Dermis microvascular lymphatic vessel endothelial cell (primary cell): Measurements from ENCODE around the gene VSIG4. TPM values are rescaled to one million over a fixed set of nuclear protein-coding genes. Genes with fewer than 3 reads are reported as not detected.
"Not testable (repeated sequence)": the region's sequence is repeated elsewhere in the genome, so short reads cannot be mapped to it uniquely, and the experiment has no call there.

Experiments
- DNase-seq, 2 donors: peaks; one replicate each; pipeline versions ENCODE4 v3.0.0 to v3.0.0-alpha.2; 2010; ENCODE audit warnings: low read depth in 2 of 2
- total RNA-seq: library from RNA; depleted of rRNA; stranded (reverse); fragments of >200 nt; gene quantifications from 2 replicates; pipeline ENCODE4 v1.2.1, GENCODE V29; 2014

Gene VSIG4
- total RNA-seq = not detected in 2 replicates

GRCh38 chrX:66039944-66040343 is at the start of gene VSIG4:
Gene VSIG4, minus strand, starts transcription at chrX:66040080. Its CDS starts 82 bp downstream, at chrX:66039998.
- no peak for DNase-seq

GRCh38 chrX:66076801-66077200 is 36.9 kb upstream of the VSIG4 start:
- no peak for DNase-seq

GRCh38 chrX:66074920-66075879 is 35.3 kb upstream of the VSIG4 start:
- DNase-seq = no peak

- no peak for DNase-seq
Observed at GRCh38 chrX:66071126-66071525, 31.2 kb upstream of the VSIG4 start.

- no peak for DNase-seq
Observed at GRCh38 chrX:66064261-66064660, 24.4 kb upstream of the VSIG4 start.

GRCh38 chrX:66057019-66057418 is 17.1 kb upstream of the VSIG4 start:
- DNase-seq = not testable (repeated sequence)

GRCh38 chrX:66054978-66055377 is 15.1 kb upstream of the VSIG4 start:
- no peak for DNase-seq

GRCh38 chrX:66053414-66053813 is 13.5 kb upstream of the VSIG4 start:
- no peak for DNase-seq

GRCh38 chrX:66051980-66052379 is 12.1 kb upstream of the VSIG4 start:
- no peak for DNase-seq

GRCh38 chrX:66050140-66050569 is 10.3 kb upstream of the VSIG4 start:
- DNase-seq = no peak

GRCh38 chrX:66049056-66049455 is 9.2 kb upstream of the VSIG4 start:
- DNase-seq = no peak

GRCh38 chrX:66046612-66047235 is 6.8 kb upstream of the VSIG4 start:
- no peak for DNase-seq

GRCh38 chrX:66045894-66046293 is 6.0 kb upstream of the VSIG4 start:
- DNase-seq = no peak

GRCh38 chrX:66043584-66043983 is 3.7 kb upstream of the VSIG4 start:
- DNase-seq = no peak

GRCh38 chrX:66042307-66043077 is 2.6 kb upstream of the VSIG4 start:
- DNase-seq = no peak

GRCh38 chrX:66038115-66038514 is 1.8 kb downstream of the VSIG4 start:
- no peak for DNase-seq

- DNase-seq = no peak
Observed at GRCh38 chrX:66036231-66036630, 3.6 kb downstream of the VSIG4 start.

- DNase-seq = no peak
Observed at GRCh38 chrX:66035667-66036066, 4.2 kb downstream of the VSIG4 start.

GRCh38 chrX:66030505-66031317 is 9.2 kb downstream of the VSIG4 start:
- DNase-seq = peak in 1 of 2 donors; percentile 15

GRCh38 chrX:66028936-66029335 is 10.9 kb downstream of the VSIG4 start:
- DNase-seq = no peak

- no peak for DNase-seq
Observed at GRCh38 chrX:66024570-66024969, 15.3 kb downstream of the VSIG4 start.
